ENCODE measurements around the gene PRKAG2. TPM values are rescaled to one million over a fixed set of nuclear protein-coding genes. Genes with fewer than 3 reads are reported as not detected.

The PRKAG2 gene
- total RNA-seq, 4 donors from 2014 or later = 38.8 to 94.4 (median 73.2) TPM

DNA sequence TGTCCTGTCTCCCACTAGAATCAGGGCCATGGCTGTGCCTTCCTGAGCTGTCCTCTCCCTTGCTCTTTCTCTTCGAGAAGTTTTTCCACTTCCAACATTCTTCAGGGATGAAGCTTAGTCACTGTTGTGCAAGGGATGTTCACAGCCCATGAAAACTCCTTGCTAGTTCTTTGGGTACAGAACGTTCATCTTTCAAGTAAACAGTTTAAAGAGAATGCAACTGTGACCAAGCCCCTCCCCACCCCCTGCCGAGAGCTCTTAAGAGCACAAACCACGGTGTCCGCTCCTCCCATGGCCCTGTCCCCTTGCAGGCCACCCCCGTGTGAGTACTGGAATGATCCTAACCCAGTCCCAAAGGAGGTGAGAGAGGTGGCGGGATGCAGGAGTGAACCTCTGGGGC, 196.1 kb downstream of the PRKAG2 start:
- DNase-seq = peak in 1 of 3 donors; percentile 71
- no peaks in the 10 kb centered on the region for H3K9me3 ChIP-seq
- no peaks in the 10 kb centered on the region for H3K27me3 ChIP-seq
- H3K36me3 ChIP-seq = no peaks in the 10 kb centered on the region
- peak overlapping the region; percentile 52 to 87 (median 77) for H3K27ac ChIP-seq
- H3K4me1 ChIP-seq = peaks cover 0 to 10% (median 4%) of the 10 kb centered on the region in 4 donors
- H3K4me3 ChIP-seq = no peak overlapping the region
- TF ChIP-seq CTCF (IDR thresholded peaks at IDR 0.05) = no peak
- no peak for TF ChIP-seq POLR2A (IDR thresholded peaks at IDR 0.05)

GRCh38 chr7:151679881-151680612, 196.9 kb downstream of the PRKAG2 start:
- Histone ChIP-seq H3K4me3 (no peak overlapping the region), H3K36me3 (no peaks in the 10 kb centered on the region), H3K27ac (peak overlapping the region; percentile 52 to 87 (median 77)), H3K27me3 (no peaks in the 10 kb centered on the region), H3K9me3 (no peaks in the 10 kb centered on the region), H3K4me1 (peaks cover 0 to 10% (median 4%) of the 10 kb centered on the region in 4 donors)
- DNase-seq = no peak
- TF ChIP-seq CTCF (IDR thresholded peaks at IDR 0.05) (no peak), POLR2A (IDR thresholded peaks at IDR 0.05) (no peak)

GRCh38 chr7:151679071-151679708, 197.7 kb downstream of the PRKAG2 start:
- Histone ChIP-seq H3K4me3 (no peak overlapping the region), H3K36me3 (no peaks in the 10 kb centered on the region), H3K27ac (peak overlapping the region in 2 of 4 donors; percentile 74 to 87), H3K27me3 (no peaks in the 10 kb centered on the region), H3K9me3 (no peaks in the 10 kb centered on the region), H3K4me1 (peaks cover 0 to 12% (median 4%) of the 10 kb centered on the region in 4 donors)
- no peak for TF ChIP-seq POLR2A (IDR thresholded peaks at IDR 0.05)
- no peak for TF ChIP-seq CTCF (IDR thresholded peaks at IDR 0.05)
- no peak for DNase-seq

GRCh38 chr7:151678227-151678604, 198.7 kb downstream of the PRKAG2 start:
- peaks cover 0 to 19% (median 4%) of the 10 kb centered on the region in 4 donors for H3K4me1 ChIP-seq
- no peaks in the 10 kb centered on the region for H3K9me3 ChIP-seq
- H3K27ac ChIP-seq = no peak overlapping the region
- no peak overlapping the region for H3K4me3 ChIP-seq
- TF ChIP-seq CTCF (IDR thresholded peaks at IDR 0.05) (no peak), POLR2A (IDR thresholded peaks at IDR 0.05) (no peak)
- no peaks in the 10 kb centered on the region for H3K36me3 ChIP-seq
- no peaks in the 10 kb centered on the region for H3K27me3 ChIP-seq
- no peak for DNase-seq

GRCh38 chr7:151677581-151678226, 199.2 kb downstream of the PRKAG2 start:
- no peak for DNase-seq
- Histone ChIP-seq H3K27me3 (no peaks in the 10 kb centered on the region), H3K4me1 (peaks cover 0 to 24% (median 5%) of the 10 kb centered on the region in 4 donors), H3K27ac (no peak overlapping the region), H3K36me3 (no peaks in the 10 kb centered on the region), H3K4me3 (no peak overlapping the region), H3K9me3 (no peaks in the 10 kb centered on the region)
- TF ChIP-seq CTCF (IDR thresholded peaks at IDR 0.05) (no peak), POLR2A (IDR thresholded peaks at IDR 0.05) (no peak)

All from Peyer's patch (tissue), 4 donors.